ENCODE results near the gene CDH20. TPM values are rescaled to one million over a fixed set of nuclear protein-coding genes. Genes with fewer than 3 reads are reported as not detected.

CDH20 gene
- total RNA-seq, 2 experiments from 2014 or later, result not detected

DNA sequence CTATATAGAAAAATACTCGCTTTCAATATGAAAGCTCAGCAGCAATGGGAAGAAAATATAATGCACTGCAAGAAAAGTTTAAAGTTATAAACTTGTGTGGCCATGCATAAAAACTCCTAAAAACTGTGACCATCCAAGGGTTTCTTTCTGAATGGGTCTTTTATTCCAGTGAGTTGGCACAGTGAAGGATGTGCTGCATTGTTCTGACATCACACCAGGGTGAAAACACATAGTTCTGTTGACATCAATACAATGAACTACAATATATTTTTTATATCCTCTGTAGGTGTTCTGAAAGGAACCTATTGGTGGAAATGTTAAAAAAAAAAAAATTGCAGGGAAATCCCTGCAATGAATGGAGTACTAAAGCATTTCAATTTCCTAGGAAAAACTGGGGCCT lies 80.2 kb downstream of the CDH20 start:
- H3K4me1 ChIP-seq (ENCODE audit: insufficient read depth, low read length, poor library complexity, severe bottlenecking), result no peaks in the 10 kb centered on the region
- no peaks in the 10 kb centered on the region for H3K9me2 ChIP-seq (ENCODE audit: insufficient read depth, low read length)
- H3K9me3 ChIP-seq (ENCODE audit: low read length), result no peaks in the 10 kb centered on the region
- ChIA-PET CTCF (ENCODE audit: unreplicated experiment) (no interaction called here), POLR2A (no interaction called here)
- no peak overlapping the region for H2AFZ ChIP-seq (ENCODE audit: low read length)
- intact Hi-C loops (cut with micrococcal nuclease; ENCODE audit: unreplicated experiment), result no loop called here
- H3K79me2 ChIP-seq (ENCODE audit: insufficient read depth, low read depth, low read length), result no peaks in the 10 kb centered on the region
- DNase-seq (ENCODE audit: low spot score), result no peak
- no peaks in the 10 kb centered on the region for H3K36me3 ChIP-seq (ENCODE audit: insufficient read depth, low read length)
- H3K4me3 ChIP-seq (ENCODE audit: low read depth, low read length, poor library complexity, severe bottlenecking), result no peak overlapping the region
- H4K20me1 ChIP-seq (ENCODE audit: insufficient read depth, low read length), result no peaks in the 10 kb centered on the region
- no peak overlapping the region for H3K27ac ChIP-seq (ENCODE audit: low read depth, low read length, poor library complexity, severe bottlenecking)
- no peak overlapping the region for H3K4me2 ChIP-seq (ENCODE audit: low read length)
- no peak for TF ChIP-seq EZH2phosphoT487 (IDR thresholded peaks at IDR 0.05; ENCODE audit: borderline replicate concordance, low read depth, low read length)
- TF ChIP-seq, protein P1, sequence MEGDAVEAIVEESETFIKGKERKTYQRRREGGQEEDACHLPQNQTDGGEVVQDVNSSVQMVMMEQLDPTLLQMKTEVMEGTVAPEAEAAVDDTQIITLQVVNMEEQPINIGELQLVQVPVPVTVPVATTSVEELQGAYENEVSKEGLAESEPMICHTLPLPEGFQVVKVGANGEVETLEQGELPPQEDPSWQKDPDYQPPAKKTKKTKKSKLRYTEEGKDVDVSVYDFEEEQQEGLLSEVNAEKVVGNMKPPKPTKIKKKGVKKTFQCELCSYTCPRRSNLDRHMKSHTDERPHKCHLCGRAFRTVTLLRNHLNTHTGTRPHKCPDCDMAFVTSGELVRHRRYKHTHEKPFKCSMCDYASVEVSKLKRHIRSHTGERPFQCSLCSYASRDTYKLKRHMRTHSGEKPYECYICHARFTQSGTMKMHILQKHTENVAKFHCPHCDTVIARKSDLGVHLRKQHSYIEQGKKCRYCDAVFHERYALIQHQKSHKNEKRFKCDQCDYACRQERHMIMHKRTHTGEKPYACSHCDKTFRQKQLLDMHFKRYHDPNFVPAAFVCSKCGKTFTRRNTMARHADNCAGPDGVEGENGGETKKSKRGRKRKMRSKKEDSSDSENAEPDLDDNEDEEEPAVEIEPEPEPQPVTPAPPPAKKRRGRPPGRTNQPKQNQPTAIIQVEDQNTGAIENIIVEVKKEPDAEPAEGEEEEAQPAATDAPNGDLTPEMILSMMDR (conservative IDR thresholded peaks at IDR 0.05; ENCODE audit: low read length), result no peak
- no TSS peak for BruUV-seq (replicated peaks)

DNA sequence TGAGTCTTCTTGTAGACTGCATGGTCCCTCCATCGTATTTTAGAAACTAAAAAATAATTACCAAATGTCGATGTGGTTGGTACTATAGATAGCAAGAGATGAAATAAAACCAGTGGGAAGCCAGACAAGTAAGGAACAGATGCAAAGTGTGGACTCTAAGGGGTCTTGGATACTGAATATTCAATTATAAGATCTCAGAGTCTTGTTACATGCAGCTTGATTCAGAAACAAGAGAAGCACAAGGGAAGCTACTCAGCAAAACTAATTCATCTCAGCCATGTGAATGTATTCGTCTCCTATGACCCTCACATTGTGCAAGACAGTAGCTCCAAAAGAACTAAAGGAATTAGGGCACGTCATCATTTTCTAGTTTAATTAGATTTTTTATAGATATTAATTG lies 80.9 kb downstream of the CDH20 start:
- TF ChIP-seq EZH2phosphoT487 (IDR thresholded peaks at IDR 0.05; ENCODE audit: borderline replicate concordance, low read depth, low read length), result no peak
- TF ChIP-seq, protein P1 (conservative IDR thresholded peaks at IDR 0.05; ENCODE audit: low read length), result no peak
- no TSS peak for BruUV-seq (replicated peaks)
- ChIA-PET POLR2A (no interaction called here), CTCF (ENCODE audit: unreplicated experiment) (no interaction called here)
- no peak overlapping the region for H3K4me3 ChIP-seq (ENCODE audit: low read depth, low read length, poor library complexity, severe bottlenecking)
- H3K36me3 ChIP-seq (ENCODE audit: insufficient read depth, low read length), result no peaks in the 10 kb centered on the region
- no peak overlapping the region for H3K4me2 ChIP-seq (ENCODE audit: low read length)
- H3K79me2 ChIP-seq (ENCODE audit: insufficient read depth, low read depth, low read length), result no peaks in the 10 kb centered on the region
- H3K9me2 ChIP-seq (ENCODE audit: insufficient read depth, low read length), result no peaks in the 10 kb centered on the region
- H3K4me1 ChIP-seq (ENCODE audit: insufficient read depth, low read length, poor library complexity, severe bottlenecking), result no peaks in the 10 kb centered on the region
- no peak overlapping the region for H2AFZ ChIP-seq (ENCODE audit: low read length)
- intact Hi-C loops (cut with micrococcal nuclease; ENCODE audit: unreplicated experiment), result no loop called here
- H4K20me1 ChIP-seq (ENCODE audit: insufficient read depth, low read length), result no peaks in the 10 kb centered on the region
- no peaks in the 10 kb centered on the region for H3K9me3 ChIP-seq (ENCODE audit: low read length)
- no peak overlapping the region for H3K27ac ChIP-seq (ENCODE audit: low read depth, low read length, poor library complexity, severe bottlenecking)
- DNase-seq (ENCODE audit: low spot score), result no peak

DNA sequence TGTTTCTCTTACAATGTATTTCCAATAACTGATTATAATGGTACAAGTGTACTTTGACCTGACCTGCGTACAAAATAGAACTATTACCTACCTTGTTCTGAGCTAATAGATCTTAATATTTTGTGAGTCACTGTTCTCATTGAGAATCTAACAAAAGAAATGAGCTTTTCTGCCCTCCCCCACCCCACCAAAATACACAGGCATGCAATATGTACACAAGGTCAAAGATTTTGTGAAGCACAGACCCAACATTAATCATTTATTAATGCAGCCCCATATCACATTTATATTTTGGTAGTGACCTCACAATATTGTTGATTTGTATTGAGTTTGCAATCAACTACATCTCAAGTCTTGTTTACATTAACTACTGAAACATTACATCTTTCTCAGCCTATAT lies 86.5 kb downstream of the CDH20 start:
- no peak for DNase-seq (ENCODE audit: low spot score)
- Histone ChIP-seq H3K4me2 (ENCODE audit: low read length) (no peak overlapping the region), H3K9me3 (ENCODE audit: low read length) (no peaks in the 10 kb centered on the region), H3K4me1 (ENCODE audit: insufficient read depth, low read length, poor library complexity, severe bottlenecking) (no peaks in the 10 kb centered on the region), H3K36me3 (ENCODE audit: insufficient read depth, low read length) (no peaks in the 10 kb centered on the region), H3K27ac (ENCODE audit: low read depth, low read length, poor library complexity, severe bottlenecking) (no peak overlapping the region), H2AFZ (ENCODE audit: low read length) (no peak overlapping the region), H4K20me1 (ENCODE audit: insufficient read depth, low read length) (no peaks in the 10 kb centered on the region), H3K4me3 (ENCODE audit: low read depth, low read length, poor library complexity, severe bottlenecking) (no peak overlapping the region), H3K9me2 (ENCODE audit: insufficient read depth, low read length) (no peaks in the 10 kb centered on the region), H3K79me2 (ENCODE audit: insufficient read depth, low read depth, low read length) (no peaks in the 10 kb centered on the region)
- ChIA-PET POLR2A (no interaction called here), CTCF (ENCODE audit: unreplicated experiment) (no interaction called here)
- BruUV-seq (replicated peaks), result no TSS peak
- intact Hi-C loops (cut with micrococcal nuclease; ENCODE audit: unreplicated experiment), result no loop called here
- TF ChIP-seq EZH2phosphoT487 (IDR thresholded peaks at IDR 0.05; ENCODE audit: borderline replicate concordance, low read depth, low read length), result no peak
- TF ChIP-seq, protein P1 (conservative IDR thresholded peaks at IDR 0.05; ENCODE audit: low read length), result no peak
